ENCODE results near the gene ZSWIM4.

ZSWIM4 gene

GRCh38 chr19:13835791-13836723, 40.8 kb downstream of the ZSWIM4 start:
- DNase-seq (ENCODE audit: low spot score): no peak

- DNase-seq (ENCODE audit: low spot score): peak; percentile 12
Measured at GRCh38 chr19:13838435-13839129, 43.3 kb downstream of the ZSWIM4 start.

GRCh38 chr19:13839130-13839937, 44.1 kb downstream of the ZSWIM4 start:
- peak; percentile 80 for DNase-seq (ENCODE audit: low spot score)

- peak; percentile 79 for DNase-seq (ENCODE audit: low spot score)
Measured at GRCh38 chr19:13839938-13840304, 44.7 kb downstream of the ZSWIM4 start.

GRCh38 chr19:13840305-13841085, 45.3 kb downstream of the ZSWIM4 start:
- no peak for DNase-seq (ENCODE audit: low spot score)

- peak; percentile 35 for DNase-seq (ENCODE audit: low spot score)
Measured at GRCh38 chr19:13841086-13841961, 46.1 kb downstream of the ZSWIM4 start.

- peak; percentile 42 for DNase-seq (ENCODE audit: low spot score)
Measured at GRCh38 chr19:13841962-13842290, 46.7 kb downstream of the ZSWIM4 start.

GRCh38 chr19:13842291-13843103, 47.3 kb downstream of the ZSWIM4 start:
- DNase-seq (ENCODE audit: low spot score): peak; percentile 88

GRCh38 chr19:13843104-13843921, 48.1 kb downstream of the ZSWIM4 start:
- DNase-seq (ENCODE audit: low spot score): no peak

GRCh38 chr19:13844130-13844631, 48.9 kb downstream of the ZSWIM4 start:
- DNase-seq (ENCODE audit: low spot score): no peak

- DNase-seq (ENCODE audit: low spot score): peak; percentile 97
Measured at GRCh38 chr19:13846557-13847406, 51.5 kb downstream of the ZSWIM4 start.

- peak; percentile 92 for DNase-seq (ENCODE audit: low spot score)
Measured at GRCh38 chr19:13847407-13848339, 52.4 kb downstream of the ZSWIM4 start.

GRCh38 chr19:13848340-13848677, 53.1 kb downstream of the ZSWIM4 start:
- no peak for DNase-seq (ENCODE audit: low spot score)

- peak; percentile 5 for DNase-seq (ENCODE audit: low spot score)
Measured at GRCh38 chr19:13848798-13849676, 53.8 kb downstream of the ZSWIM4 start.

GRCh38 chr19:13849991-13850909, 55.0 kb downstream of the ZSWIM4 start:
- peak; percentile 70 for DNase-seq (ENCODE audit: low spot score)

All from hepatic stellate cell (primary cell).